ENCODE measurements around the gene LYG2.

LYG2 gene

DNA sequence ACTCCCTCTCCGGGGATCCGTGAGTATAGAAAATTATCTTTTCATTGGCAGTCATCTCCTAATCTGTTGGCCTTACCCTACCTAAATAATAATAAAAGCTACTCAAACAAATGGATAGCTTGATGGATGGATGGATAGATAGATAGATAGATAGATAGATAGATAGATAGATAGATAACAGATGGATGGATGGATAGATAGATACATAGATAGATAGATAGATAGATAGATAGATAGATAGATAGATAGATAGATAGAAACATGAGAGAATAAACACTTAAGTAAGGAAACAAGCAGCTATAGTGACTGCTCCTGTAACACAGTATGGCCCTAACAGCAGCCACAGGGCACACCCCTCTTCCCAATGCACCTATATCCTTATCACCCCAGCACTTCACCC lies 39.4 kb downstream of the LYG2 start:
- ChIA-PET POLR2A (no interaction called here), CTCF (interaction anchor here (0.6 kb wide), 1 partner anchor 76 kb away, joined by 4 read pairs; no protein-coding TSS in a partner anchor)
- H3K36me3 ChIP-seq (ENCODE audit: control insufficient read depth in 2 of 2, insufficient read depth in 1 of 2, low read length in 2 of 2): no peaks in the 10 kb centered on the region
- TF ChIP-seq, protein P1, sequence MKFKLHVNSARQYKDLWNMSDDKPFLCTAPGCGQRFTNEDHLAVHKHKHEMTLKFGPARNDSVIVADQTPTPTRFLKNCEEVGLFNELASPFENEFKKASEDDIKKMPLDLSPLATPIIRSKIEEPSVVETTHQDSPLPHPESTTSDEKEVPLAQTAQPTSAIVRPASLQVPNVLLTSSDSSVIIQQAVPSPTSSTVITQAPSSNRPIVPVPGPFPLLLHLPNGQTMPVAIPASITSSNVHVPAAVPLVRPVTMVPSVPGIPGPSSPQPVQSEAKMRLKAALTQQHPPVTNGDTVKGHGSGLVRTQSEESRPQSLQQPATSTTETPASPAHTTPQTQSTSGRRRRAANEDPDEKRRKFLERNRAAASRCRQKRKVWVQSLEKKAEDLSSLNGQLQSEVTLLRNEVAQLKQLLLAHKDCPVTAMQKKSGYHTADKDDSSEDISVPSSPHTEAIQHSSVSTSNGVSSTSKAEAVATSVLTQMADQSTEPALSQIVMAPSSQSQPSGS (tag by site-specific recombination; IDR thresholded peaks at IDR 0.05; ENCODE audit: low read depth): no peak
- no peak for TF ChIP-seq ZNF155 (tag by site-specific recombination; IDR thresholded peaks at IDR 0.05)
- TF ChIP-seq ZNF621 (tag by site-specific recombination; IDR thresholded peaks at IDR 0.05): no peak
- no peak for TF ChIP-seq SP7 (tag by site-specific recombination; IDR thresholded peaks at IDR 0.05)
- no peak for TF ChIP-seq ZNF555 (tag by site-specific recombination; conservative IDR thresholded peaks at IDR 0.05)
- no peak for TF ChIP-seq EGR2 (tag by site-specific recombination; IDR thresholded peaks at IDR 0.05; ENCODE audit: low read depth)
- no peak for TF ChIP-seq ZNF48 (tag by site-specific recombination; IDR thresholded peaks at IDR 0.05)
- no peak for TF ChIP-seq SP3 (tag by site-specific recombination; IDR thresholded peaks at IDR 0.05)
- TF ChIP-seq ZFHX2 (tag by site-specific recombination; conservative IDR thresholded peaks at IDR 0.05): no peak
- no peak for TF ChIP-seq ZFP41 (tag by site-specific recombination; IDR thresholded peaks at IDR 0.05; ENCODE audit: borderline replicate concordance)
- TF ChIP-seq ZNF266 (tag by site-specific recombination; IDR thresholded peaks at IDR 0.05; ENCODE audit: low read depth): no peak
- TF ChIP-seq, protein P2, sequence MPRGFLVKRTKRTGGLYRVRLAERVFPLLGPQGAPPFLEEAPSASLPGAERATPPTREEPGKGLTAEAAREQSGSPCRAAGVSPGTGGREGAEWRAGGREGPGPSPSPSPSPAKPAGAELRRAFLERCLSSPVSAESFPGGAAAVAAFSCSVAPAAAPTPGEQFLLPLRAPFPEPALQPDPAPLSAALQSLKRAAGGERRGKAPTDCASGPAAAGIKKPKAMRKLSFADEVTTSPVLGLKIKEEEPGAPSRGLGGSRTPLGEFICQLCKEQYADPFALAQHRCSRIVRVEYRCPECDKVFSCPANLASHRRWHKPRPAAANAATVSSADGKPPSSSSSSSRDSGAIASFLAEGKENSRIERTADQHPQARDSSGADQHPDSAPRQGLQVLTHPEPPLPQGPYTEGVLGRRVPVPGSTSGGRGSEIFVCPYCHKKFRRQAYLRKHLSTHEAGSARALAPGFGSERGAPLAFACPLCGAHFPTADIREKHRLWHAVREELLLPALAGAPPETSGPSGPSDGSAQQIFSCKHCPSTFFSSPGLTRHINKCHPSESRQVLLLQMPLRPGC (tag by site-specific recombination; IDR thresholded peaks at IDR 0.05): no peak
- no peak for TF ChIP-seq SP2 (tag by site-specific recombination; IDR thresholded peaks at IDR 0.05)
- TF ChIP-seq, protein P3, sequence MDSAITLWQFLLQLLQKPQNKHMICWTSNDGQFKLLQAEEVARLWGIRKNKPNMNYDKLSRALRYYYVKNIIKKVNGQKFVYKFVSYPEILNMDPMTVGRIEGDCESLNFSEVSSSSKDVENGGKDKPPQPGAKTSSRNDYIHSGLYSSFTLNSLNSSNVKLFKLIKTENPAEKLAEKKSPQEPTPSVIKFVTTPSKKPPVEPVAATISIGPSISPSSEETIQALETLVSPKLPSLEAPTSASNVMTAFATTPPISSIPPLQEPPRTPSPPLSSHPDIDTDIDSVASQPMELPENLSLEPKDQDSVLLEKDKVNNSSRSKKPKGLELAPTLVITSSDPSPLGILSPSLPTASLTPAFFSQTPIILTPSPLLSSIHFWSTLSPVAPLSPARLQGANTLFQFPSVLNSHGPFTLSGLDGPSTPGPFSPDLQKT (IDR thresholded peaks at IDR 0.05; ENCODE audit: borderline replicate concordance, low read depth, low read length): no peak
- TF ChIP-seq ZNF138 (tag by site-specific recombination; IDR thresholded peaks at IDR 0.05; ENCODE audit: borderline replicate concordance): no peak
- no peak for TF ChIP-seq RBAK (tag by site-specific recombination; IDR thresholded peaks at IDR 0.05)
- TF ChIP-seq, protein P4, sequence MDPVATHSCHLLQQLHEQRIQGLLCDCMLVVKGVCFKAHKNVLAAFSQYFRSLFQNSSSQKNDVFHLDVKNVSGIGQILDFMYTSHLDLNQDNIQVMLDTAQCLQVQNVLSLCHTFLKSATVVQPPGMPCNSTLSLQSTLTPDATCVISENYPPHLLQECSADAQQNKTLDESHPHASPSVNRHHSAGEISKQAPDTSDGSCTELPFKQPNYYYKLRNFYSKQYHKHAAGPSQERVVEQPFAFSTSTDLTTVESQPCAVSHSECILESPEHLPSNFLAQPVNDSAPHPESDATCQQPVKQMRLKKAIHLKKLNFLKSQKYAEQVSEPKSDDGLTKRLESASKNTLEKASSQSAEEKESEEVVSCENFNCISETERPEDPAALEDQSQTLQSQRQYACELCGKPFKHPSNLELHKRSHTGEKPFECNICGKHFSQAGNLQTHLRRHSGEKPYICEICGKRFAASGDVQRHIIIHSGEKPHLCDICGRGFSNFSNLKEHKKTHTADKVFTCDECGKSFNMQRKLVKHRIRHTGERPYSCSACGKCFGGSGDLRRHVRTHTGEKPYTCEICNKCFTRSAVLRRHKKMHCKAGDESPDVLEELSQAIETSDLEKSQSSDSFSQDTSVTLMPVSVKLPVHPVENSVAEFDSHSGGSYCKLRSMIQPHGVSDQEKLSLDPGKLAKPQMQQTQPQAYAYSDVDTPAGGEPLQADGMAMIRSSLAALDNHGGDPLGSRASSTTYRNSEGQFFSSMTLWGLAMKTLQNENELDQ (tag by site-specific recombination; IDR thresholded peaks at IDR 0.05; ENCODE audit: low read depth): no peak
- no peak for TF ChIP-seq ZBTB48 (tag by site-specific recombination; IDR thresholded peaks at IDR 0.05)
- no peak for TF ChIP-seq ZNF214 (tag by site-specific recombination; IDR thresholded peaks at IDR 0.05; ENCODE audit: borderline replicate concordance)
- no peak for TF ChIP-seq ZNF335 (tag by site-specific recombination; conservative IDR thresholded peaks at IDR 0.05)
- H3K9me3 ChIP-seq (ENCODE audit: control insufficient read depth, insufficient read depth, low read depth, low read length): no peaks in the 10 kb centered on the region
- H3K4me3 ChIP-seq (ENCODE audit: low read depth, low read length): no peak overlapping the region
- no peaks in the 10 kb centered on the region for H3K4me1 ChIP-seq (ENCODE audit: control insufficient read depth, insufficient read depth, low read length)
- no peak overlapping the region for H3K27ac ChIP-seq (ENCODE audit: extremely low read depth, low read depth, low read length)

DNA sequence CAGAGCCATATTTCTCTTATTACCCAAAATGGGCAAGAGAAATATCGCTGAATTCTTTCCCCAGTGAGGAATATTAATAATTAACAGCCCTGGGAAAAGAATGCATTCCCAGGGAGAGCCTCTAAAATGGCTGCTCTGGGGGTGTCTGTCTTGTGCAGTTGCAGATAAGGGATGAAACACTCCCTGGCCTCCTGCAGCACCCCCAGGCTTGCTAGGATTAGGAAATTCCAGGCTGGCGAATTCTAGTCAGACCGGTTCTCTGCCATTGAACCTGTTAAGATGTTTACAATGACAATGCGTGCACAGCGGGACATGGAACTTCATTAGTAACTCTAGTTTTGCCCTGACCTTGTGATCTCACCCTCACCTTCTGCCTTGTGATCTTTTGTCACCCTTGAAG lies 50.0 kb downstream of the LYG2 start:
- ChIA-PET CTCF (no interaction called here), POLR2A (no interaction called here)
- Histone ChIP-seq H3K9me3 (ENCODE audit: control insufficient read depth, insufficient read depth, low read depth, low read length) (no peaks in the 10 kb centered on the region), H3K4me1 (ENCODE audit: control insufficient read depth, insufficient read depth, low read length) (no peaks in the 10 kb centered on the region), H3K4me3 (ENCODE audit: low read depth, low read length) (no peak overlapping the region), H3K27ac (ENCODE audit: extremely low read depth, low read depth, low read length) (no peak overlapping the region), H3K36me3 (ENCODE audit: control insufficient read depth in 2 of 2, insufficient read depth in 1 of 2, low read length in 2 of 2) (peaks cover 0 to 12% of the 10 kb centered on the region in 2 experiments; a peak in 1 of 3 replicates)
- TF ChIP-seq ZNF366 (tag by site-specific recombination; conservative IDR thresholded peaks at IDR 0.05): no peak
- TF ChIP-seq ZNF354C (tag by site-specific recombination; IDR thresholded peaks at IDR 0.05; ENCODE audit: borderline replicate concordance, low read depth): no peak
- TF ChIP-seq, protein P5, sequence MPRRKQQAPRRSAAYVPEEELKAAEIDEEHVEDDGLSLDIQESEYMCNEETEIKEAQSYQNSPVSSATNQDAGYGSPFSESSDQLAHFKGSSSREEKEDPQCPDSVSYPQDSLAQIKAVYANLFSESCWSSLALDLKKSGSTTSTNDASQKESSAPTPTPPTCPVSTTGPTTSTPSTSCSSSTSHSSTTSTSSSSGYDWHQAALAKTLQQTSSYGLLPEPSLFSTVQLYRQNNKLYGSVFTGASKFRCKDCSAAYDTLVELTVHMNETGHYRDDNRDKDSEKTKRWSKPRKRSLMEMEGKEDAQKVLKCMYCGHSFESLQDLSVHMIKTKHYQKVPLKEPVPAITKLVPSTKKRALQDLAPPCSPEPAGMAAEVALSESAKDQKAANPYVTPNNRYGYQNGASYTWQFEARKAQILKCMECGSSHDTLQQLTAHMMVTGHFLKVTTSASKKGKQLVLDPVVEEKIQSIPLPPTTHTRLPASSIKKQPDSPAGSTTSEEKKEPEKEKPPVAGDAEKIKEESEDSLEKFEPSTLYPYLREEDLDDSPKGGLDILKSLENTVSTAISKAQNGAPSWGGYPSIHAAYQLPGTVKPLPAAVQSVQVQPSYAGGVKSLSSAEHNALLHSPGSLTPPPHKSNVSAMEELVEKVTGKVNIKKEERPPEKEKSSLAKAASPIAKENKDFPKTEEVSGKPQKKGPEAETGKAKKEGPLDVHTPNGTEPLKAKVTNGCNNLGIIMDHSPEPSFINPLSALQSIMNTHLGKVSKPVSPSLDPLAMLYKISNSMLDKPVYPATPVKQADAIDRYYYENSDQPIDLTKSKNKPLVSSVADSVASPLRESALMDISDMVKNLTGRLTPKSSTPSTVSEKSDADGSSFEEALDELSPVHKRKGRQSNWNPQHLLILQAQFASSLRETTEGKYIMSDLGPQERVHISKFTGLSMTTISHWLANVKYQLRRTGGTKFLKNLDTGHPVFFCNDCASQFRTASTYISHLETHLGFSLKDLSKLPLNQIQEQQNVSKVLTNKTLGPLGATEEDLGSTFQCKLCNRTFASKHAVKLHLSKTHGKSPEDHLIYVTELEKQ (tag by site-specific recombination; IDR thresholded peaks at IDR 0.05; ENCODE audit: borderline replicate concordance): no peak
- TF ChIP-seq YY1 (tag by site-specific recombination; IDR thresholded peaks at IDR 0.05): no peak
- TF ChIP-seq, protein P6, sequence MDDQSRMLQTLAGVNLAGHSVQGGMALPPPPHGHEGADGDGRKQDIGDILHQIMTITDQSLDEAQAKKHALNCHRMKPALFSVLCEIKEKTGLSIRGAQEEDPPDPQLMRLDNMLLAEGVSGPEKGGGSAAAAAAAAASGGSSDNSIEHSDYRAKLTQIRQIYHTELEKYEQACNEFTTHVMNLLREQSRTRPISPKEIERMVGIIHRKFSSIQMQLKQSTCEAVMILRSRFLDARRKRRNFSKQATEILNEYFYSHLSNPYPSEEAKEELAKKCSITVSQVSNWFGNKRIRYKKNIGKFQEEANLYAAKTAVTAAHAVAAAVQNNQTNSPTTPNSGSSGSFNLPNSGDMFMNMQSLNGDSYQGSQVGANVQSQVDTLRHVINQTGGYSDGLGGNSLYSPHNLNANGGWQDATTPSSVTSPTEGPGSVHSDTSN (CRISPR knock-in tag; IDR thresholded peaks at IDR 0.05): no peak
- no peak for TF ChIP-seq GLIS2 (tag by site-specific recombination; IDR thresholded peaks at IDR 0.05)

Data from HEK293 (cell line).